Endothelial cell of umbilical vein (primary cell): ENCODE measurements around the gene CLASP2. TPM values are rescaled to one million over a fixed set of nuclear protein-coding genes. Genes with fewer than 3 reads are reported as not detected.

Experiments
- BruUV-seq: library from RNA; stranded (reverse); fragments of 400-500 nt; replicated peaks from 2 replicates; lab custom pipeline; 2021; lab: Mats Ljungman, UMichigan
- CTCF ChIA-PET: fragments of 300-600, 350-600 bp; sonication (Branson Sonifier 250); formaldehyde crosslinking; loops from one replicate; lab custom pipeline; 2021; ENCODE audit warnings: antibody characterized with exemption, inconsistent platforms; lab: Charles Lee
- POLR2A ChIA-PET: fragments of 300-600, 350-600 bp; sonication (Branson Sonifier 250); formaldehyde crosslinking; loops from one replicate; lab custom pipeline; 2021; ENCODE audit warnings: antibody characterized with exemption, inconsistent platforms; lab: Charles Lee
- DNase-seq: peaks from one replicate; pipeline ENCODE4 v3.0.0-alpha.2; 2011; ENCODE audit warnings: low read depth, low spot score
- FAIRE-seq: peaks from 2 replicates; lab custom pipeline; 2011; peaks lifted over from hg19 to GRCh38; lab: Jason Lieb, UNC
- H2AFZ ChIP-seq: 2 replicates; pipeline ENCODE4 v1.6.0; 2012; ENCODE audit warnings: low read depth, low read length, control low read depth, inconsistent platforms
- H3K27ac ChIP-seq: 2 replicates; pipeline ENCODE4 v1.5.1; 2011; ENCODE audit warnings: low read depth, mild to moderate bottlenecking, control low read depth, low read length, moderate library complexity; ENCODE audit not compliant: insufficient read depth
- H3K27me3 ChIP-seq, 2 experiments: 2 replicates each; pipeline versions ENCODE4 v1.6.0 to v1.6.1; 2011; ENCODE audit warnings: low read length in 2 of 2, mixed read lengths in 1 of 2; ENCODE audit not compliant: control insufficient read depth in 2 of 2, insufficient read depth in 2 of 2
- H3K36me3 ChIP-seq, 2 experiments: 2 replicates in 1 of 2; 3 replicates in 1 of 2; pipeline ENCODE4 v1.5.1; 2011; ENCODE audit warnings: low read length in 2 of 2, mild to moderate bottlenecking in 1 of 2, moderate library complexity in 1 of 2; ENCODE audit not compliant: control insufficient read depth in 2 of 2, insufficient read depth in 2 of 2; ENCODE audit errors: extremely low read depth in 1 of 2
- H3K4me1 ChIP-seq: 3 replicates; pipeline ENCODE4 v1.5.1; 2011; ENCODE audit warnings: mild to moderate bottlenecking, low read length; ENCODE audit not compliant: control insufficient read depth, insufficient read depth; ENCODE audit errors: extremely low read depth
- H3K4me2 ChIP-seq: 2 replicates; pipeline ENCODE4 v1.6.1; 2011; ENCODE audit warnings: low read length, control low read depth, mixed read lengths; ENCODE audit not compliant: insufficient read depth
- H3K4me3 ChIP-seq, 3 experiments: fragments of 200-600 bp in 1 of 3; sonication (generic), shearing (Covaris generic) in 1 of 3; replicated peaks in 1 of 3; 2 replicates each; pipeline ENCODE4 v1.5.1; 2011 to 2016; ENCODE audit warnings: control low read depth in 3 of 3, low read length in 3 of 3, mild to moderate bottlenecking in 2 of 3, inconsistent platforms in 1 of 3, low read depth in 1 of 3, moderate library complexity in 1 of 3; ENCODE audit not compliant: insufficient read depth in 1 of 3
- H3K79me2 ChIP-seq: 2 replicates; pipeline ENCODE4 v1.6.0; 2012; ENCODE audit warnings: low read length, inconsistent platforms; ENCODE audit not compliant: control insufficient read depth, insufficient read depth
- H3K9ac ChIP-seq: replicated peaks from 2 replicates; pipeline ENCODE3; 2011; ENCODE audit warnings: low read length, control low read depth; ENCODE audit not compliant: insufficient read depth; ENCODE audit errors: extremely low read depth
- H3K9me1 ChIP-seq: replicated peaks from 3 replicates; pipeline ENCODE4 v1.6.0; 2011; ENCODE audit warnings: mild to moderate bottlenecking, low read length; ENCODE audit not compliant: control insufficient read depth, insufficient read depth; ENCODE audit errors: extremely low read depth
- H3K9me3 ChIP-seq: replicated peaks from 2 replicates; pipeline ENCODE4 v1.5.1; 2012; ENCODE audit warnings: low read length, inconsistent platforms; ENCODE audit not compliant: control insufficient read depth, insufficient read depth
- H4K20me1 ChIP-seq: replicated peaks from 2 replicates; pipeline ENCODE3; 2011; ENCODE audit warnings: mild to moderate bottlenecking, low read length; ENCODE audit not compliant: control insufficient read depth, insufficient read depth; ENCODE audit errors: extremely low read depth
- CTCF ChIP-seq, 2 donors: IDR thresholded peaks; 1 replicate in 1 of 2; 2 replicates in 1 of 2; pipeline ENCODE4 v1.5.1; 2011; ENCODE audit warnings: low read length in 2 of 2, mild to moderate bottlenecking in 2 of 2, moderate library complexity in 2 of 2, control low read depth in 1 of 2, inconsistent platforms in 1 of 2, low read depth in 1 of 2; ENCODE audit not compliant: insufficient read depth in 1 of 2; ENCODE audit errors: extremely low read depth in 1 of 2
- EZH2 ChIP-seq: IDR thresholded peaks from 2 replicates; pipeline ENCODE4 v1.6.1; 2012; ENCODE audit warnings: borderline replicate concordance, low read depth, mild to moderate bottlenecking, moderate library complexity, low read length, inconsistent platforms; ENCODE audit not compliant: severe bottlenecking
- FOS ChIP-seq: IDR thresholded peaks from 2 replicates; pipeline ENCODE4 v1.6.1; 2011; ENCODE audit warnings: mild to moderate bottlenecking, low read length, moderate library complexity, borderline replicate concordance; ENCODE audit not compliant: insufficient read depth
- GATA2 ChIP-seq: IDR thresholded peaks from 2 replicates; pipeline ENCODE4 v1.7.0; 2011; ENCODE audit warnings: low read depth, mild to moderate bottlenecking, moderate library complexity, mixed read lengths, low read length; ENCODE audit not compliant: insufficient read length, insufficient read depth
- JUN ChIP-seq: IDR thresholded peaks from 2 replicates; pipeline ENCODE4 v1.6.1; 2011; ENCODE audit warnings: borderline replicate concordance, low read depth; ENCODE audit not compliant: insufficient read length, insufficient read depth
- MAX ChIP-seq: IDR thresholded peaks from 2 replicates; pipeline ENCODE4 v1.6.1; 2011; ENCODE audit not compliant: insufficient read depth, insufficient read length
- MYC ChIP-seq: IDR thresholded peaks from one replicate; pipeline ENCODE4 v1.6.1; 2011; ENCODE audit warnings: mild to moderate bottlenecking, low read depth, low read length
- POLR2A ChIP-seq: IDR thresholded peaks from 2 replicates; pipeline ENCODE4 v1.6.1; 2012; ENCODE audit warnings: low read depth, mild to moderate bottlenecking, control low read depth, low read length
- POLR2AphosphoS5 ChIP-seq: IDR thresholded peaks from 2 replicates; pipeline ENCODE4 v1.6.1; 2012; ENCODE audit warnings: low read depth, mild to moderate bottlenecking, control low read depth, low read length, moderate library complexity; ENCODE audit not compliant: insufficient read depth
- dilution Hi-C: fragments of 300-500 bp; cut with MboI; formaldehyde crosslinking; loops from one replicate; pipeline ENCODE4 v1.15.0; 2019; ENCODE audit warnings: low sequenced_read_pairs; ENCODE audit not compliant: extremely low pct_ligation_motif_present
- intact Hi-C: fragments of 100-400 bp; cut with micrococcal nuclease; formaldehyde crosslinking; loops from one replicate; pipeline ENCODE4 v1.10.0; 2022
- polyA plus RNA-seq, 4 experiments: library from polyadenylated mRNA; depleted of rRNA in 3 of 4; stranded (reverse) in 3 of 4; unstranded in 1 of 4; fragments of >200 nt; gene quantifications; 2 replicates each; pipeline versions ENCODE4 v1.2.1 to v1.2.3, GENCODE V29; 2011 to 2012; ENCODE audit warnings: missing spikeins in 1 of 4
- total RNA-seq: library from RNA; stranded (reverse); gene quantifications from 2 replicates; pipeline ENCODE4 v1.2.3, GENCODE V29; 2021

Gene CLASP2
- total and polyA plus RNA-seq, 2 donors (not counting 3 experiments of a cell fraction or from before 2014, with no cell fraction given) = 15.0 to 55.0 TPM

GRCh38 chr3:33467786-33468185 is 250.3 kb downstream of the CLASP2 start:
- dilution Hi-C loops = no loop called here
- intact Hi-C loops = no loop called here

More at GRCh38 chr3:33467786-33468185, 250.3 kb downstream of the CLASP2 start:
- Histone ChIP-seq H3K27me3 (no peaks in the 10 kb centered on the region), H3K36me3 (no peaks in the 10 kb centered on the region), H3K9ac (no peak overlapping the region), H3K4me1 (no peaks in the 10 kb centered on the region), H3K27ac (no peak overlapping the region), H4K20me1 (no peaks in the 10 kb centered on the region), H3K4me2 (no peak overlapping the region), H3K9me1 (no peaks in the 10 kb centered on the region), H3K79me2 (no peaks in the 10 kb centered on the region), H3K4me3 (no peak overlapping the region), H2AFZ (no peak overlapping the region), H3K9me3 (no peaks in the 10 kb centered on the region)
- BruUV-seq = no TSS peak
- DNase-seq = no peak
- TF ChIP-seq GATA2 (no peak), JUN (no peak), MYC (no peak), FOS (no peak), MAX (no peak), POLR2A (no peak), EZH2 (no peak), POLR2AphosphoS5 (no peak), CTCF (IDR thresholded peaks at IDR 0.05; ENCODE audit: extremely low read depth in 1 of 2, insufficient read depth in 1 of 2, low read depth in 1 of 2, low read length in 2 of 2) (no peak)
- POLR2A ChIA-PET = interaction anchor here (0.6 kb wide), 1 partner anchor 48 kb away, joined by 3 read pairs; no protein-coding TSS in a partner anchor
- no peak for FAIRE-seq
- CTCF ChIA-PET = interaction anchor here (1.3 kb wide), 1 partner anchor 20 kb away, joined by 3 read pairs; no protein-coding TSS in a partner anchor
